Activated CD4-positive, alpha-beta T cell treated with anti-CD3 and anti-CD28 coated beads, Interleukin-2, amount 50 U/mL, for 1 hour (primary cell): ENCODE data around the gene ZBED5.
"Not testable (repeated sequence)": the region's sequence is repeated elsewhere in the genome, so short reads cannot be mapped to it uniquely, and the experiment has no call there.

Experiments used
- DNase-seq: peaks from one replicate; pipeline ENCODE4 v3.0.0-alpha.2; 2020

ZBED5 gene

DNA sequence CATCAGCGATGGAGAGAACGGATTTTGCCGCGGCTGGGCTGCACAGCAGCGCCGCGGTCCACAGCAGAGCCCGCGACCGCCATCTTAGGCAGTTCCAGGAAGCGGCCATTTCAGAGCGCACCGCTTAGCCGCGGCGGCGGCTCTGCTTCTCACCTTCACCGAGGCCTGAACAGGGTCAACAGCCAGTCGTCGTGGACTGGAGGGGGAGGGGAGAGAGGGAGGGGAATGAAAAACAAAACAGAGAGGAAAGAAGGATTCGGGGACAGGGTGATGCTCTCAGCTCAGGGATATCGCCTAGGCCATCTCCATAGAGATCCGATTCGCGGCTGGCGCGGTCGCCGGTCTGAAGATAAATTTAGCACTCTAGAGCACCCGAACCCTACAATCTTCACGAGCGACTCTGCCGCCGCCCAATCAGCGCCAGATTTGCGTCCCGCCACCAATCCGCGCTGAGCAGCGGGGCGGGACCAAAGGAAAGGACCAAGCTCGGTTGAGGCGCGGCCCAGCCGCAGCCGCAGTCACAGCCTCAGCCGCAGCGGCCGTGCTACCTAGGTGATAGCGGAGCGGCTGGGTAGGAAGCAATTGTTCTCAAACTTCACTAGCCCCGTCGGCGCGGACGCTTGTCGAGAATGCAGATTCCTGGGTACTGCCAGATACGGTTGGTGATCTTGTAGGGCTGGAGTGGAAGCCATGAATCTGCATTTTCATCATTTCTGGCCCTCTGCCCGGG lies at the start of gene ZBED5:
Gene ZBED5 (minus strand): TSS at position 345 of the 730 bp plus-strand sequence. CDS start 3,108 bp downstream, outside the sequence.
- DNase-seq = peak; percentile 94

DNA sequence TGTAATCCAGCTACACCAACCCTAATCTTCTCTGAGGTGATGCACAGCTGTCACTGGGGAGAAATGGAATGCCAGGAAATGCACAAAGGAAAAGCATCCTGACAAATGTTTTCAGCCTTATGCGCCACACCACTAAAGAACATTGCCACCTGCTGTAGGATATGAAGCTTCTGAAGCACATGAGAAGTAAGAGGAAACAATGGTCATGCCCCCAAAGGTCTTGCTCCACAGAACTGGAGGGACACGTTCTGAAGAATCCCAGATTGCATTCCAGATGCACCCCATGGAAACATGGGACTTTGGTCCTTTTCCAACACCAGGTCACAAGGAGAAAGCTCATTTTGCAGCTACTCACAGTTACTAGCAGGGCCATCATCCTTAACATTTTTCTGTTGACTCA lies 48.7 kb upstream of the ZBED5 start:
- DNase-seq = no peak

DNA sequence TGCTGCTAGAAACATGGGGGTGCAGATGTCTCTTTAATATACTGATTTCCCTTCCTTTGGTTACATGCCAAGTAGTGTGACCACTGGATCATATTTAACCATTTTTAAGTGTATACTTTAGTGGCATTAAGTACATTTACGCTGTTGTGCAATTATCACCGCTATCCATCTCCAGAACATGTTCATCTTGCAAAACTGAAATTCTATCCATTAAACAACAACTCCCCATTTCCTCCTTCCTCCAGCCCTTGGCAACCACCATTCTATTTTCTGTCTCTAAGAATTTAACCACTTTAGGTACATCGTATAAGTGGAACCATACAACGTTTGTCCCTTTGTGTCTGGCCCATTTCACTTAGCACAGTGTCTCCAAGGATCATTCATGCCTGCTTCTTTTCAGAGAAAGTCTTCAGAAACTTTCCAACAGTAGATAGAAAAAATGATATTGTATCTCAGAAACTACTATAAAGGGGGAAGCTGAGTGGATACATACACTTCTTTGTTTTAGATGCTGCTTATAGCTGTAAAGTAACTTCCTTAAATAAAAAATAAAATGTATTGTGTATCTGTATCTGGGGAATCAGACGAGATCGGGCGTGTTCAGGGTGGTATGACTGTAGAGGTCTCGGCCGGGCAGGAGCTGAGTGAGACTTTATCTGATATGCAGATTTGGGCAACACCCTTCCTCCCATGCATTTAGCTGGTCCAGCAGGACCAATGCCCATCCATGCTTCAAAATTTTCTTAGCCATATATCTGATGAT lies 44.6 kb upstream of the ZBED5 start:
- no peak for DNase-seq

DNA sequence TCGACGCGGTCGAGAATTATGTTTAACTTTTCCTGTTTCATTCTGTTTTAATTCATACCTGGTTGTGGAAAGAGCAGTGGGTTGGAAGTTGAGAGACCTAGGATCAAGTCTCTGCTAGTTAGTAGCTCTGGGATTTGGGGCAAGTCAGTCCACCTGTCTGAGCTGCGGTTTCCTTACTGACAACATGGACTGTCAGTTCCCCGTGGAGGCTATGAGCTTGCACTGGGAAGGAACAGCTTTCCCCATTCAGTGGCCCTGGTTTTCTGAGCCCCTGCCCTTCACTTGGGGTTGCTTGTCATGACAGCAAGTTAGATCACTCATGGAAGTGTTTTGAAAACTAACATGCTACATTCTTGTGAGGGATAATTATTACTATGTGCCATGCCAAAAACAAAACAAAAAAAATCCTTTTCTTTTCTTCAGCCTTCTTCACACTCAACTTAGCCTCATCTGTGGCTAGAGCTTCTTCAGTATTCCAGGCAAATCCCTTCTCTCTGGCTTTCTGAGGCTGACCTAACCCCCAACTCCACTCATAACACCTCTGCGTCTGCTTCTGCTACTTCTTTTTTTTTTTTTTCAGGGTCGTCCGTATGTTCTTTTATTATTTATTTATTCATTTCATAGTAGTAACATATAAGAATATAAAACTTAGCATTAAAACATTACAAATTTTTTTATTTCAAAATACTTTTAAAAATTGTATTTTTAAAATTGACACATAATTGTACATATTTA lies 43.0 kb upstream of the ZBED5 start:
- no peak for DNase-seq

GRCh38 chr11:10899121-10899830 lies 41.4 kb upstream of the ZBED5 start:
- no peak for DNase-seq

GRCh38 chr11:10898763-10899025 lies 40.8 kb upstream of the ZBED5 start:
- DNase-seq = no peak

GRCh38 chr11:10898003-10898762 lies 40.3 kb upstream of the ZBED5 start:
- no peak for DNase-seq

DNA sequence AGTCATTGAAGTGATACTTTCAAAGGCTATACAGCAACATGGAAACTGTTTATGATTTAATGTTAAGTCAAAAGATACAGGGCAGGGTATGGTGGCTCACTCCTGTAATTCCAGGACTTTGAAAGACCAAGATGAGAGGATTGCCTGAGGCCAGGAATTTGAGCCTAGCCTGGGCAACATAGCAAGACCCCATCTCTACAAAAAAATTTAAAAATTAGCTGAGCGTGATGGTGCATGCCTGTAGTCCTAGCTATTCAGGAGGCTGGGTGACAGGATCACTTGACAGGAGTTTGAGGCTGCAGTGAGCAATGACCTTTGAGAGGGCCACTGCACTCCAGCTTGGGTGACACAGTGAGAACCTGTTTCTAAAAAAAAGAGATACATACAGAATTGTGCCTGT lies 39.3 kb upstream of the ZBED5 start:
- DNase-seq = no peak

DNA sequence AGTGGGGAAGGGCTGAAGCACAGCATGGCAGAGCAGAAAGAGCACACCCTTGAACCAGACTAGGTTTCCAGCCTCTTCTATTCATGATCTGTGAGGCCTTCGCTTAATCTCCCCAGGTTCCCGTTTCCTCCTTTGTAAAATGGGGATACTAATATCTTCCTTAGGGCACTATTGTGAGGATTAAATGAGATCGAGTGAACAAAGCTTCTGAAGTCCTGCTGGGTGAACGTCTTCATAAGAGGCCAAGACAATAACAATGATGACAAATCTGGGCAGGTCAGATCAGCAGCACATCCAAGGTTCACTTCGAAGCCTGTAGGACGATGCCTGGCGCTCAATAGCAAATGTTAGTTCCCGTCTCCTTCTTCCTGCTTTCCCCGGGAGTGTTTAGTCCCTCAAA lies 38.6 kb upstream of the ZBED5 start:
- DNase-seq = no peak

DNA sequence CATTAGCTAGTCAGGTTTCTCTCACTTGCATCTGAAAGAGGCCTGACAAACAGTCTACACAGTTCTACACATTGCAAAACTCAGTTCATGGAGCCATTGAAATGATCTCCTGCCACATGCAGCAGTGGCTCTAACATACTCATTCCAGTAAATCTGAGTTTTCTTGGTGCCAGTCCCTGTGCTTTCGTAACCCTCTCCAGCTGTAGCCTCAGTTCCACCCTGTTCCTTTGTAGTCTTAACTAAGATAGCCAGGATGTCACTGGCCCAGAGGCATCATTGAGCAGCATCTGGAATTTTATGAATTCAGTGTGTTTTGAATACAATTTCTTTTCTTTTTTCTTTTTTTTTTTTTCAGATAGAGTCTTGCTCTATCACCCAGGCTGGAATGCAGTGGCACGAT lies 37.4 kb upstream of the ZBED5 start:
- DNase-seq = no peak

DNA sequence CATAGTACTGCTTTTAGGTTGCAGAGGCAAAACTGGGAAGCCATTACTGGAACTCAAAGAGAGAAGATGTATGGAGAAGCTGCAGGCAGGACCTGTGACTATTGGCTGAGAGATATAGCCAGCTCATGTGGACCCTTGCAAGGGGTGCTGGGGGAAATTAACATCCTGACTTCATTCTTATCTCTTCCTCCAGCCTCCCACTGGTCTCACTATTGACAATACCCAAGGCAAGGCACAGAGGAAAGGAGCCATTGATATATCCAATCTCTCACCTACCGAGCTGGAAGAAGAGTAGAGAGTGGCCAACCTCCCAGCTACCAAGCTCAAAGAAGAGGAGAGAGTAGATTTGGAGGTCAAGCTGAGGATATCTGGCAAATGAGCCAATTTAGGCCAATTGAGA lies 36.8 kb upstream of the ZBED5 start:
- DNase-seq = no peak

DNA sequence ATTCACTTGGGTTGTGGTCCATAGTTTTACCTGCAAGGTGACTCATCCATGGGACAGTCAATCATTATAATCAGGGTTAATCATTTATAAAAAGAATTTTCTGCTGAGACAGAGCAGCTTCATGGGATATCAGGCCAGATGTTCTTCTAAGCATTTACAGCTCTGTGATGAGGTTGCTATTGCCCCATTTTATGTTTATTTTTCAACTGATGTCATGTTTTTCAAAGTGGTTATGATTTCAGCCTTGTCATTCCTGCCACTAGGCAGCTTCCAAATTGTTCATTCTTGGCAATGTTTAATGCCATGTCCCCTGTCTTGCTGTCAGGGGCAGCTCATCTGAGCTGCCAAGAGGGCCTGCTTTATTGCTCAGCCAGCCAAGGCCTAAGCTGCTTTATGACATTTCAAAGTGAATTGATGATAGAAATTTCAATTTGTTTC lies 35.9 kb upstream of the ZBED5 start:
- no peak for DNase-seq

GRCh38 chr11:10892250-10892649 lies 34.4 kb upstream of the ZBED5 start:
- no peak for DNase-seq

DNA sequence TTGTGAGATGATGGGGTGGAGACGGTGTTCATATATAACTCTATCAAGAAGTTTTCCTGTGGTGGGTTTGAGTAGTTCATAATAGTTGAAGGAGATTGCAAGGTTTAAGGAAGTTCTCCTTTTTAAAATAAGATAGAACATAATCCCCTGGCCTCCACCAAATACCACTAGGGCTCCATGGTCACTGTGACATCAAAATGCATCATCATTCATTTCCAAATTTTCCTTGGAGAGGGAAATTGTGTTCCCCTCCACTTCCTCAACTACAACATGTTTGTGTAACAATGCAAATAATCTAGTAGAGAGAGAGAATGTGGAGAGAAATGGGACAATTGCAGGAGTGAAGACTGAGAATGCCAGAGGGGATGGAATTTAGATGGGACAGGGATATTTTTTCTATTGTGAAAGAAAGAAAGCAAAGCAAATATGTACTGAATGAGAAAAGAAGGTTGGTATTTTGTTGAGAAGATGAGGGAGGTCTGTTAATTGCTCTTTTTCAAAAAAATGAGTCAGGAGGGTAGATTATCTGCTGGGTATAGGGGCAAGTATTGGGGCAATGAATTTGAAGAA lies 33.4 kb upstream of the ZBED5 start:
- DNase-seq = no peak

- DNase-seq = not testable (repeated sequence)
These were observed 32.2 kb upstream of the ZBED5 start for GRCh38 chr11:10890083-10890482.

- no peak for DNase-seq
These were observed 29.5 kb upstream of the ZBED5 start for GRCh38 chr11:10887307-10887706.

- DNase-seq = no peak
These were observed 28.9 kb upstream of the ZBED5 start for GRCh38 chr11:10886652-10887250.

GRCh38 chr11:10885703-10886363 lies 28.0 kb upstream of the ZBED5 start:
- no peak for DNase-seq

DNA sequence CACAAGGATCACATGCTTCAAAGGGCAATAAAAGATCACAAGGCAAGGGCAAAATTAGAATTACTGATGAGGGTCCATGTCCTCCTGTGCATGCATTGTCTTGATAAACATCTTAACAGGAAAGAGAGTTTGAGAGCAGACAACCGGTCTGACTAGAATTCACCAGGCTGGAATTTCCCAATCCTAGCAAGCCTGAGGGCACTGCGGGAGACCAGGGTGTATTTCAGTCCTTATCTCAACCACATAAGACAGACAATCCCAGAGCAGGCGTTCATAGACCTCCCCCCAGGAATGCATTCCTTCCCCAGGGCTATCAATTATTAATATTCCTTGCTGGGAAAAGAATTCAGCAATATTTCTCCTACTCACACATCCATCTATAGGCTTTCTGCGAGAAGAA lies 26.4 kb upstream of the ZBED5 start:
- not testable (repeated sequence) for DNase-seq

- no peak for DNase-seq
These were observed 24.0 kb upstream of the ZBED5 start for GRCh38 chr11:10881892-10882291.
